HG03558 (cell line): Measurements from ENCODE around the gene TEX53.
A peak's percentile ranks its signal among the peaks of the same experiment; 100 is the strongest.

Experiments
- ATAC-seq: cut with Tn5 transposase; IDR thresholded peaks from one replicate; pipeline ENCODE4 v1.9.1; 2021; ENCODE audit warnings: moderate number of reproducible peaks; ENCODE audit not compliant: unreplicated experiment; ENCODE audit errors: extremely low read depth

TEX53 gene

DNA sequence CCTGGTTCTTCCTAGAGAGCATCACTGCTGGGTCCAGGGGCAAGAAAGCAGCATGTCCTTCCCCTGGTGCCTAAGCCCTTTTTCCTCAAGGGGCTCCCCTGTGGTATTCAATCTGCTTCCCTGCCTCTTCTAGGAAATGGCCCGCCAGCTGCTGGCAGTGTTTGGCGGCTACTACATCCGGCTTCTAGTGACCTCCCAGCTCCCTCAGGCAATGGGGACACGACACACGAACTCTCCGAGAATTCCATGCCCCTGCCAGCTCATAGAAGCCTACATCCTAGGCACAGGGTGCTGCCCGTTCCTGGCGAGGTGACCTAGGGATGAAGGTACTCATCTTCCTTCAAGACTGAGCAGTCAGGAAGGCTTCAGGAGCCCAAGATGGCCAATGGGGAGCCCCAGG lies 14.6 kb downstream of the TEX53 start:
- no peak for ATAC-seq

DNA sequence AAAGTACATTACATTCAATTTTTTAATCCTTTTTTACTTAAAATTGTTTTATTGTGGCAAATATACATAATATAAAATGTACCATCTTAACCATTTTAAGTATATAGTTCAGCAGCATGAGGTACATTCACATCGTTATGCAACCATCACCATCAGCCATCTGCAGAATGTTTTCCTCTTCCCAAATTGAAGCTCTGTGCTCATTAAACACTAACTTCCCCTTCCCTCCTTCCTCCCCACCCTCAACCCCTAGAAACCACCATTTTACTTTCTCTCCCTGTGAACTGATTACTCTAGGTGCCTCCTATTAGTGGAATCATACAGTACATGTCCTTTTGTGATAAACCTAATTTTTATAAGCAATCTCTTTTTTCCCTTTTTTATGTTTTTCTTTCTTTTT lies 15.6 kb downstream of the TEX53 start:
- ATAC-seq = no peak

DNA sequence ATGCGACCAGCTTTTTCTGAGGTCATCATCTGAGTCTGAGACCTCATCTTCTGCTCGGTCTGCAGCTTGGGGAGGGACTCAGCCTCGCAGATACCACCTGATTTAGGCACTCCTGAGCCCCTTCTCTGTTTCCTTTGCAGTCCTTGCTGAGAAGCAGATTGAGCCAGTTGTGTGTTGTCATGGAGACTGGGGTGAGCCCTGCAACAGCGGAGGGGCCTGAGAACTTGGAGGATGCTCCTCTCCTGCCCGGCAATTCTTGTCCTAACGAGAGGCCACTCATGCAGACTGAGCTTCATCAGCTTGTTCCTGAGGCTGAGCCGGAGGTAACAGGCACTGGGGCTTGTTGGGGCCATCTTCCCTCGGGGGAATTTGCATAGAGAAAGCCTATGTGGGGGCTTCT lies 19.2 kb downstream of the TEX53 start:
- no peak for ATAC-seq

DNA sequence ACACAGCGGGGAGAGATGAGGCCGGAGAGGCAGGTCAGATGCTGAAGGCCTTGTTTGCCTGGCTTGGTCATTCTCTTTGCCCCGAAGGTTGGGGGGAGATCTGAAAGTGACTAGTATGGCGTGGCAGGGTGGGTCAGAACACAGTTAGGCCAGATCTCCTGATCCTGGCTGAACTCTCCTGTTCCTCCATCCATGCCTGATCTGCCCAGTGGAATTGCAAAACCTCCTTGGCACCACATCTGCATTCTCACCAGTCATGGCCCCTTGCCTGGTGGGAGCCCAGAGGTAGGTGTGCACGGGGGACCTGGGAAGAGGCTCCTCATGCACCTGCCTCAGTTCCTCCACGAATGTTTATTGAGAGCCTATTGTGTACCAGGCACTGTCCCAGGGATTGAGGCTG lies 23.2 kb downstream of the TEX53 start:
- ATAC-seq = no peak

DNA sequence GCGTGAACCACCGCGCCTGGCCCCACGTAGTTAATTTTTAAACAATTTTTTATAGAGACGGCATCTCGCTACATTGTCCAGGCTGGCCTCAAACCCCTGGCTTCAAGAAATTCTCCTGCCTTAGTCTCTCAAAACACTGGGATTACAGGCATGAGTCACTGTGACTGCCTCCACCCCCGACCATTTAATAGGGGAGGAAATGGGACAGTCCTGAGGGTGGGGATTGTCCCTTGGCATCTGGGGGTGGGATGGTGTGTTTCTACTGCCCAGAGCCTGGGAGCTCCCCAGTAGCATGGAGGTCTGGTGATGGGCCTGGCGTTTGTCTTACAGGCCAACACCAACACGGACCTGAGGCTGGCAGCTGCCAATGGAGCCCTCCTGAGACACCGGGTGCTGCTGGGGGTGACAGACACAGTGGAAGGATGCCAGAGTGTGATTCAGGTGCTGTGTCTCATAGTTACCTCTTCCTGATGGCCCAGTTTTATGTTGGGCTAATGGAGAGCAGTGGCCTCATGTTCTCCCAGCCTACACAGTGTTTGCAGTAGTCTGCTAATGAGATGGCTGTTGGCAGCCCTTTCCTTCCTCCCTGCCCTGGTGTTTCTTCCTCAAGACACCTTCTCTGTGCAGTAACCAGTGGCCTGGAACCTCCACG lies 24.0 kb downstream of the TEX53 start:
- ATAC-seq = no peak

DNA sequence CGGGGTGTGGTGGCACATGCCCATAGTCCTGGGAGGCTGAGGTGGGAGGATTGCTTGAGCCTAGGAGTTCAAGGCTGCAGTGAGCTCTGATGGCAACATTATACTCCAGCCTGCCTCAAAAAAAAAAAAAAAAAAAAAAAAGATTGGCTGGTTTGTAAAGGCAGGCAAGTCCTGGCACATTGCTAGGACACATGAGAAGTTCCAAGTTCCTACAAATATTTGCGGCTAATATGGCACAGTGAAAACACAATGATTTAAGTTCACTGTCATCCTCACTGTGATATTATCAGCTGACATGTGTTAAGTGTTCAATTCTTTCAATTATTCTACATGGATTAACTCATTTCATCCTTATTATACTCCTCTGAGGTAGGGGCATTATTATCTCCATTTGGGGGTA lies 26.4 kb downstream of the TEX53 start:
- no peak for ATAC-seq

DNA sequence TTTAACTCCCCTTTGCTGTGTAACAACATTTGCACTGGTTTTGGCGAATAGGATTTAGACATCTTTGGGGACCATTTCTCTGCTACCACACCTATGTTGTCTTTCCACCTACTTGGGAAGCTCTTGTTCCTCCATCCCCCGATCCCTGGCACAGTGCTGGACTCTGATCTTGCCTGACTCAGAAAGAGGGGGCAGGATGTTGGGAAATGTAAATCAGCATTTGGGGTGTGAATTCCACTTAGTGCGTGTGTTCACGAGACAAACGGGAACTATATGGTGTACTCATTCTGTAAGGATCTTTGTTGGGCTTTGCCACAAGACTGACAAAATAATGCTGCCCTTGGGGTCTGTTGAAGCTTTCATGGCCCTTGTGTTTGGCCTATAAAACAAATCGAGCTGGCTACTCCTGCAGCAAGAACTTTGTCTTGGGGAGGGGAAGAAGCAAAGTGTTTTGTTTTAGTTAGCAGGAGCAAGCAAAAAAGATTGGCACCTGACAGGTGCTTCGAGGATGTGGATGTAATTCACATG lies 28.0 kb downstream of the TEX53 start:
- ATAC-seq = no peak

DNA sequence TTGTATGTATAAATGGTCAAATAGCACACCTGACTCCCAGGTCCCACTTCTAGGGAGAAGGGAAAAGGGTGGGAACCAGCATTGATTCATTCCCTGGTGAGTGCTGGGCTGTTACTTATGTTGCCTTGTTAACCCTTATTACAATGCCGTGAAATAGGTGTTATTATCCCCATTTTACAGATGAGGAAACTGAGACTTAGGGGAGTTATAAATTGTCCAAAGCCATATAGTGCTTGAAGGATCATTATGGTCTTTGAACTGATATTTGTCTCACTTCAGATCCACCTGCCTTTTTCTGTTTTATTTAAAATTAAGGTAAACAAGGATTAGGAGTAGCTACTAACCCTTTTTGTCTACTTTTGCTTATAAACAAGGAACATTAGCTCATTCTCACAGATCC lies 30.1 kb downstream of the TEX53 start:
- no peak for ATAC-seq

DNA sequence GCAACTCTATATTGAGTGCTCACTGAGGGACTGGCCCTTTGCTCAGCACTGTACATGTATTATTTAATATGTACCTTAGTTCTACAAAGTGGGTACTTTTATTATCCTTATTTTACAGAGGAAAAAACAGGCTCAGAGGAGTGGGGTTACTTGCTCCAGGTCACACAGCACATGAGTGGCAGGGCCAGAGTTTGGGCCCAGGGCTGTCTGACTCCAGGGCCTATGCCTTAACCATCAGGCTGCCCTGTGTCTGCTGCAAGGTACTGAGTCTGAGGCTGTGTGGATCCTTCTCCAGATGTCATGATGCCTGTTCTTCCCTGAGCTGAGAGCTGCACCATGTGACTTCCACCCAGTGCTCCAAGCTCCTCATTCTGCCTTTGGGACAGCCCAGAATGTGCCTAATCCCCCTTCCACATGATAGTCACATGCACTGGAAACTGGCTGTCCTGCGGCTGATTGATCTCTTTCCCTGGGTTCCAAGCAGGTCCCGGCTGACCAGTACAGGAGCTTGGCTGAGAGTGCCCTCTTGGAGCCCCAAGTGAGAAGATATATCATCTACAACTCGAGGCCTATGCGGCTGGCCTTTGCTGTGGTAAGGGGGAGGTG lies 31.1 kb downstream of the TEX53 start:
- no peak for ATAC-seq

DNA sequence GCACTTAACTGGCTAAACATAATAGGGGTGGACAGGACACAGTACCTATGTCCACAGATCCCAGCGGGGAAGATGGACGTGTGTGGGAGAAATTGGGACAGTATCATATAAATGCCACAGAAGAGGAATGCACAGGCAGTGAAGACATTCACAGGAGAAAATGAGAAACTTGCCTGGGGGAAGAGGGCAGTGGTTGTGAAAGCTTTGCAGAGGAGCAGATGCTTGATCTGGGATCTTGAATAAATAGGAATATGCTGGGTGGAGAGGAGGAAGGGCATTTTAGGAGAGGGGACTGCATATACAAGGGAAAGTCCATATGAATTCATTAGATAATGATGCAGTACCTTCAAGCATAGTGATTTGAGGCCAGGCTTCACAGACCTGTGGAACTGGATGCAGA lies 32.9 kb downstream of the TEX53 start:
- no peak for ATAC-seq

DNA sequence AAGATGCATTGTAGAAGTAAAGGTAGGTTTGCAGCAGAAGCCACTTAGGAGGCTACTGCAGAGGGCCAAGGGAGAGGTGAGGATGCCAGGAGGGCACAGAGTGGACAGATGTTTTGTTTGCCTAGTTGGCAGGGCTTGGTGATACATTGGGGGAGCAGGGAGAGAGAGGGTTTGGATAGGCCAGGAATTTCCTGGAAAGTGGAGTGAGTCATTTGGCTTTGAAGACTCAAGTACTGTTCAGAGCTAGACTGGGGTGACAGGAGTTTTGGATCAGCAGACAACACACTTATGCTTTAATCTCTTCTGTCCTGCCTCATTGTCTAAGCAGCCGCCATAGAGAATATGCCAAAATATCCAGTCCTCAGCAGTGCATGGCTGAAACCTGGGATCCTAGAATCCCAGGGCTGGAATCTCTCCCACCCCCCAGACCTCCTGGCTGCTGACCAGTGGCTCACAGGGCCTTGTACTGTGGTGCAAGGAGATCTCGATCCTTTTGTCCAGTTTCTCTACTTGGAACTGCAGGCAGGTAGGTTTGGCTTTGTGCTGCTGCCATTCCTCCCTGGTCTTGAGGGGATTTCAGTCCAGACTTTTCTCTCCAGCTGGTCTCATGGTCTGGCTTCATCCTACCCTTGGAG lies 35.5 kb downstream of the TEX53 start:
- no peak for ATAC-seq

DNA sequence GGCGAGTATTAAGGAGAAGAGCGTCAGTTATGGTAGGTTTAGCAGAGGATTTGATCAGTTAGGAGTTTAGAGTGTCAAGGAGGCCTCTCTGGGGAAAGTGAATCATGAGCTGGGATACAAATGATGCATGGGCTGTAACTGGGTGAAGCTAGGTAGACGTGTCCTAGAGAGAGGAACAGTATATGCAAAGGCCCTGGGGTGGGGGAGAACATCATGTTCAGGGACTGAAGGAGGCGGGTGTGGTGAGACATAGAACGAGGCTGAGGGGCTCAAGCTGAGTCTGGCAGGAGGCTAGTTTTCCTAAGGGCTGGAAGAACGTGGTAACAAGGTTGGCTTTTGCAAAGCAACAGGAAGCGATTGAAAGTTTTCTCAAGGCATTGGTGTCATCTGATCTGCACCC lies 36.0 kb downstream of the TEX53 start:
- ATAC-seq = no peak

DNA sequence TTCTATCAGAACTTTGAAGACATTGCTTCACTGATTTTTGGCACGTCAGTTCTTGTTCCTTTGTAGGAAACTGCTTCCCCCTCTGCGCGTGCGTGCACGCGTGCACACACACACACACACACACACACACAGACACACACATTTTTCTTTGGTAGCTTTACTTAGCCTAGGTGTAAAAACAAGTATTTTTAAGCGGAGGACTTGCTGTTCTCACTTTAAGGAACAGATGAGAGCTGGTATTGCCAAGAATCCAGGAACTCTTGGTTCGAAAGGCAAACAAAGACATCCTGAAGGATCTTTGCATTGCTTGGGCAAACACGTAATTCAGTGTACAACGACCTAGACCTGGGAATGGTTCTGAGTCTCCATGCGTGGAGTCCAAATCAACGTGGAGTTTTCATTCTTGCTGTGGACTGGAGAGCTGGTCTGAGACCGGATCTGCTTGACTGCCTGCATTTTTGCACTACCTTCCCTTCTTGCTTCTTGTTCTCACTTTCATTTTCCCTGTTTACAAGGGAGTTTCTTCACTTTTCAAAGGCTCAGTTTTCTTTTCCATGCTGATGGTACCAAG lies 38.3 kb downstream of the TEX53 start:
- ATAC-seq = no peak

DNA sequence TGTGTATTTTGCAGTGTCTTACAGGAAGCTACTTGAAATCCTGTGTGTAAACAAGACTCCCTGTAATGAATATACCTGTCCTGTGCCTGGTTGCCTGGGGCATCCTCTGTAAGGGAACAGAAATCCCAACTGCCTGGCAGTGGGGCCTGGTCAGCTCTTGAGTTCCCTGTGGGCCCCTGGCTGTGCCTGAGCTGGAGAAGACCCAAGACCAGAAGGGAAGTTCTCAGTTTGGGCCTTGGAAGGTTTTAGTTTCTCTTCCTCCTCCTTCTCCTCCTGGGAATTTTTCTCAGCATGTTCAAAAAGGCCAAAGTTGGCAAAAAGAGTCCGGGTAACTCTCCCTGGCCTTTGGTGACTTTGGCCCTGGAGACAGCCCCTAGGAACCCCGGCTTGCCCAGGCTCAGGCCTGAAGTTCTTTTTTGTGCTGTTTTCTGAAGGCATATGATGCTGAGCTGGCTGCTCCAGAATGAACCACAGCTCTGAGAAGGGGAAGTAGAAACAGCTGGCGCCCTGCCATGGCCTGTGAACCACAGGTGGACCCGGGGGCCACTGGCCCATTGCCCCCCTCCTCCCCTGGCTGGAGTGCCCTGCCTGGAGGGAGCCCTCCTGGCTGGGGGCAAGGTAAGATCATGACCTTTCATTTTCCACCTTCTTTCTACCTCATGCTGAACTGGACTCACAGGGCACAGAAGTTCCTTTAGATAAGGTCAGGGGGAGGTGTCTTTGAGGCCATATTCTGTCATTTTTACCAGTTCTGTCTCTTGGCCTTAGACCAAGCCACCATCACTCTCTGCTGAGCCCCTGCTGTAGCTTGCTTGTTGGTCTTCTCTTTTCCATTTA lies 40.7 kb downstream of the TEX53 start:
- peak; percentile 52 for ATAC-seq

DNA sequence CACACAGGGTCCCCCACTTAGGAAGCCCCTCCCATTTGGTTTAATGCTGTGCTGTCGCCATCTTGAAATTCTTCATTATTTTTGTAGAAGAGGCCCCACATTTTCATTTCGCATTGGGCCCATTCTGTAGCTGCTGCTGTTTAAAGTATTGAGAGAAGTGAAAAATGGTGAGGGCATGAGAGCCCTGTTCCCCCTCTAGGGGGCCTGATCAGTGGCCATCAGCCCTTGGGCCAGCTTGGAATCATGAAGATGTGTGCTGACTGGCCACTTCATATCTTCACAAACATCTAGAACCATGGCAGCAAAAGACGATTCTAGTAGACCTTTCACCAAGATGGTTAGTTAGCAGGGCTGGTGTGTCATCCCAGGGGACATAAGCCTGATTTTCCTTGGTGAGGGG lies 43.2 kb downstream of the TEX53 start:
- ATAC-seq = no peak

DNA sequence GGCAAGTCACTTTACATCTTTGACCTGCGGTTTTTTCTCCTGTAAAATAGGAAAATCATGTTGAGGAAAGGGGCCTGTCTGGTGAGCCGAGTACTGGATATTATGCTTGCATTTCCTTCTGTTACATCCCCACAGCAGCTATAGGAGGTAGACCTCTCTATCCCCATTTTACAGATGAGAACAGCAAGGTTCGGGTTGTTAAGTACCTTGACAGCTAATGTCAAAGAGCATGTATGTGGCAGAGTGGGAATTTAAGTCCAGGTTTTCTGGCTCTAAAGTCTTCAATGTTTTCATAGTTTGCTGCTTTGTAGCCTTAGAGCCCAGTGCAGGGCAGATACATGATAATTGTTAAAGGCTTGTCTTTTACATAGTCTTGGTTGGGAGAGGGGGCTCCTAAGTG lies 43.7 kb downstream of the TEX53 start:
- no peak for ATAC-seq

DNA sequence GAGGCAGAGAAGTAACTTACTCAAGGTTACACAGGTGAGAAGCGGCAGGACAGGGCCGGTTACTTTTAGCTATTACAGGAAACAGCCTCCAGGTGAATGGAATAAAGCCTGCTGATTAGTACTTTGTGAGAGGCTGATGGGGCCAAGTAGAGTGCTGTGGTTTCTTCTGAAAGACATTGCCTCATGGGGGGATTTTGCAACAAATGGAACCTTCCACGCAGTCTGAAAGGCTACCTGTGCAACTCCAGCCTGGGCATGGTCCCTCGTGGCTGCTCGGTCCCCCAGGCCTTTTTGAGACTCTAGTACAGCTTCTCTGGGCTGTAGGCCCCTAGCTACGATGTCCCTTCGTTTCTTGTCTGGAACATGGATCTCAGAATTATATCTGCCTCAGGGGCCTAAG lies 44.5 kb downstream of the TEX53 start:
- no peak for ATAC-seq

DNA sequence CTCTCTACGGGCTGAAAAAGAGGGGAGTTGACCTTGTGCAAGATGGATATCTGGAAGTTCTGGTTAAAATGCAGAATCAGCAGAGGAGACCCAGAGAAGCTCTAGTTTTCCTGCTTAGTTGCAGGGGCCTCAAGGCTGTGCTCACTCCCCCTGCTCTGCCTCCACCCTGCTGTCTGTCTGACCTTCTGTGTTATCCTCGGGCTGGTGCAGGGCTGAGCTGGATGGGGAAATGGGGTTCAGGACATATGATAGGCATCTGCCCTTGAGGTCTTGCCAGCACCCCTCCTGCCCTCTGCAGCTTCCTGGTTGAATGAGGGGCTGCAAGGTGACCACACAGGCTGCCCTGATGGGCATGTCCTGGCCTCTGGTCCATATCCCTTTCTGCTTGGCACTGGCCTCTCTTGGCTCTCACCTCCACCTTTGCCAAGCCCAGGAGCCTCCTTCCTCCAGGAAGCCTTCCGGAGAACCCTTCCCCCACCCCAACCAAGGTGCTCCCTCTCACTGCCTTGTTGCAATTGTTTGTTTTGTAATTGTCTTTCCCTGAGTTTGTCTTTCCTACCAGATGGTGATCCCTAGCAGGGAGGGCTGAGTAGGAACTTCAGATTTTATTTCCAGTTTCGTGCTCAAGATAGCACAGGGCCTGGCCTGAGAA lies 45.2 kb downstream of the TEX53 start:
- ATAC-seq = no peak

DNA sequence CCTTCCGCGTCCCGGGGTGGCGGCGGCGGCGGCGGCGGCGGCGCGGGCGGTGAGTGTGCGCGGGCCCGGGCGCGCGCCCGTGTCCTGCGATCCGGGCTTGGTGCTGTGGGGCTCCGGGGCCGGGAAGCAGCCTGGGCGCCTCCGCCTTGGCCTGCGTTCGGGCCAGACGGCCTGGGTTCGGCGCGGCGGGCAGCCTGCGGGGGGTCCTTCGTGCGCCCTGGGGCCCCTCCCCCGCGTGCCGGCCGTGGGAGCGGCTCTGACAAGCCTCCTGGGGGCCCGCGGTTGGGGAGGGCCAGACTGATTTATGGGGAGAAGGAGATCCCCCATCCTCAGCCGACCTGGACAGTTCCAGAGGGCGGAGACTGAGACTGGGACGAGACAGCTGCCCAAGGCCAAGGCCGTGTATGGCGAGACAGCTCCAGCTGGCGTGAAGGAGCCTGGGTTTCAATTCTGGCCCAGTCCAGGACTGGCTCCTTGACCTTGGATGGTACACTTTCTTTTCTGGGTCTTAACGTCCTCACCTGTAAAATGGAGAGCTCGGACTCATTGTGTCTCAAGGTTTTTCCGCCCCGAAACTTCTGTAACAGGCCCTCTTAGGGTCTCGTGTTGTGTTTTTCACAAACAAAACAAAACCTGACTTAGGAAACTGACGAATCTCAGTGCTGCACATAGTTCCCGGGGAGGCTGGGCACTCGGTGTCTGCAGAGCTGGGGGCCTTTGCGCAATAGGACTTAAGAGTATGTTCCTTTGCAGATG lies 45.9 kb downstream of the TEX53 start:
- ATAC-seq = no peak

DNA sequence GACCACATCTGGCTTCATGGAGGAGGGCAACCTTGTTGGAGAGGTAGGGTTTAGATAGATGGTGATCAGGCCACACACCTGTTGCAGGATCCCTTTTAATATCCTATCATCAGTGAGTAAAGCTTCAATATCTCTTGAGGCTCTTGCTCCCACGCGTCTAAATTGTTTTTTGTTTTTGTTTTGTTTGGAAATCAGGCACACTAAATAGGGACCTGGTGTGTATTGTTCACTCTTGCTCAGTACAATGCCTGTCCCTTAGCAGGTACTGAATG lies 49.1 kb downstream of the TEX53 start:
- no peak for ATAC-seq
